Measurements from ENCODE around the gene FCHSD1. TPM values are rescaled to one million over a fixed set of nuclear protein-coding genes. Genes with fewer than 3 reads are reported as not detected.

The FCHSD1 gene
- total RNA-seq, 2 donors from 2014 or later = 5.1 to 6.4 TPM

- peaks cover 4% of the 10 kb centered on the region for H3K36me3 ChIP-seq
- peak overlapping the region in 1 of 2 donors; percentile 60 for H3K4me3 ChIP-seq
- H3K27me3 ChIP-seq = no peaks in the 10 kb centered on the region
- no peak for DNase-seq (ENCODE audit: low spot score)
- H3K4me1 ChIP-seq = peaks cover 0 to 34% of the 10 kb centered on the region in 2 donors
- H3K27ac ChIP-seq = peak overlapping the region in 1 of 2 donors; percentile 17
- TF ChIP-seq CTCF (IDR thresholded peaks at IDR 0.05) = no peak
- no peaks in the 10 kb centered on the region for H3K9me3 ChIP-seq
Observed at GRCh38 chr5:141680178-141680577, 29.0 kb upstream of the FCHSD1 start.

GRCh38 chr5:141677415-141677814 lies 26.2 kb upstream of the FCHSD1 start:
- TF ChIP-seq CTCF (IDR thresholded peaks at IDR 0.05) = no peak
- Histone ChIP-seq H3K27ac (no peak overlapping the region), H3K9me3 (no peaks in the 10 kb centered on the region), H3K27me3 (no peaks in the 10 kb centered on the region), H3K4me3 (no peak overlapping the region), H3K4me1 (peaks cover 0 to 20% of the 10 kb centered on the region in 2 donors), H3K36me3 (peaks cover 5% of the 10 kb centered on the region)
- no peak for DNase-seq (ENCODE audit: low spot score)

- no peak for DNase-seq (ENCODE audit: low spot score)
- no peak for TF ChIP-seq CTCF (IDR thresholded peaks at IDR 0.05)
- H3K36me3 ChIP-seq = peaks cover 9% of the 10 kb centered on the region
- H3K27ac ChIP-seq = no peak overlapping the region
- H3K9me3 ChIP-seq = no peaks in the 10 kb centered on the region
- H3K27me3 ChIP-seq = no peaks in the 10 kb centered on the region
- H3K4me1 ChIP-seq = peaks cover 0 to 5% of the 10 kb centered on the region in 2 donors
- no peak overlapping the region for H3K4me3 ChIP-seq
Observed at GRCh38 chr5:141675672-141676071, 24.5 kb upstream of the FCHSD1 start.

GRCh38 chr5:141674747-141675146 lies 23.5 kb upstream of the FCHSD1 start:
- DNase-seq (ENCODE audit: low spot score) = no peak
- TF ChIP-seq CTCF (IDR thresholded peaks at IDR 0.05) = no peak
- no peaks in the 10 kb centered on the region for H3K9me3 ChIP-seq
- H3K4me1 ChIP-seq = no peaks in the 10 kb centered on the region
- peaks cover 9% of the 10 kb centered on the region for H3K36me3 ChIP-seq
- H3K27me3 ChIP-seq = no peaks in the 10 kb centered on the region
- H3K27ac ChIP-seq = no peak overlapping the region
- H3K4me3 ChIP-seq = no peak overlapping the region

- H3K4me1 ChIP-seq = no peaks in the 10 kb centered on the region
- H3K27ac ChIP-seq = no peak overlapping the region
- no peak overlapping the region for H3K4me3 ChIP-seq
- H3K36me3 ChIP-seq = peaks cover 5% of the 10 kb centered on the region
- H3K27me3 ChIP-seq = no peaks in the 10 kb centered on the region
- no peak for TF ChIP-seq CTCF (IDR thresholded peaks at IDR 0.05)
- no peak for DNase-seq (ENCODE audit: low spot score)
- H3K9me3 ChIP-seq = no peaks in the 10 kb centered on the region
Observed at GRCh38 chr5:141672841-141673813, 21.9 kb upstream of the FCHSD1 start.
